HuH-7.5 (cell line): Measurements from ENCODE around the gene DEPDC5.
"Not testable (repeated sequence)": the region's sequence is repeated elsewhere in the genome, so short reads cannot be mapped to it uniquely, and the experiment has no call there.

Experiments used
- DNase-seq: peaks from one replicate; pipeline ENCODE4 v3.0.0; 2011; ENCODE audit warnings: low spot score

The DEPDC5 gene

DNA sequence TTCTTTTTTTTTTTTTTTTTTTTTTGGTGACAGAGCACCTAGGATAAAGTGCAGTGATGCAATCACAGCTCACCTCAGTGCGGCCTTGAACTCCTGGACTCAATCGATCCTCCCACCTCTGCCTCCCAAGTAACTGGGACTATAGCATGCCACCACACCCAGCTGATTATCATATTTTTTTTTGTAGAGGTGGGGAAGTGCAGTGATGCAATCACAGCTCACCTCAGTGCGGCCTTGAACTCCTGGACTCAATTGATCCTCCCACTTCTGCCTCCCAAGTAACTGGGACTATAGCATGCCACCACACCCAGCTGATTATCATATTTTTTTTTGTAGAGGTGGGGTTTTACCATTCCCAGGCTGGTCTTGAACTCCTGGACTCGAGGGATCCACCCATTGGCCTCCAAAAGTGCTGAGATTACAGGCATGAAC lies 61.6 kb downstream of the DEPDC5 start:
- DNase-seq = not testable (repeated sequence)

GRCh38 chr22:31816750-31817149 lies 62.9 kb downstream of the DEPDC5 start:
- DNase-seq = no peak

DNA sequence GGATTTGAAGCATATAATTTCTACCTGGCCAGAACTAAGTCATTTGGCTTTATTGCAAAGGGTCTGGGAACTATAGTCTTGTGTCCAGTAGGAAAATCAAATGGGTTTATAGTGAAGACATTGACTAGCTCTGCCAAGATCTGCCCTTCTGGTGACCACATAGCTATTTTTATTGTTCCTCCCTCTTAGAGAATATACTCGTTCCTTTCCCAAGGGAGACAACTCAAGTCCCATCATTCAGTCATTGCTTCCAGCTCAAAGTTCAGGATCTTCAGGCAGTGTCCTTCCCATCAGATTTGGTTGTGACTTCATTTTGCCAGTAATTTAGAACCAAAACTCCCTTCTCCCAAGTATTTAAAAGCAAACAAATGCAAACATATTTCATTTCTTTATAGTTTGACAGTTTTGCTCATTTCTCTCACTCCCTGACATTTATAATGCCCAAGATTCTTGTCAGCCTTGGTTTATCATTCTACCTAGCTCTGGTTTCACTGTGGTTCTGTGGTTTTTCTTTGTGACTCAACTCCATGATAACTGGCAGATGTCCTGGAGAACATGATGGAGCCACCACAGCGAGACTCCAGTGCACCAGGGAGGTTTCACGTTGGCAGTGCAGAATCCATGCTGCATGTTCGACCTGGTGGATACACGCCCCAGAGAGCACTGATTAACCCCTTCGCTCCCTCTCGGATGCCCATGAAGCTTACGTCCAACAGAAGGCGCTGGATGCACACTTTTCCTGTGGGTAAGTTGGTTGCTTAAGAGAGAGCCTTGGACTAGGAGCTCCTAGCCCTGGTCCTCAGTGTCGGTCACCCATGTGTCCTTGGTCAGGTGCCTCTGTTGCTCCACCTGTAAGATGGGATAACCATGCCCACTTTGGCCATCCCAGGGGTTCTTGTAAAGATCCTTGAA lies 64.9 kb downstream of the DEPDC5 start:
- DNase-seq = no peak

DNA sequence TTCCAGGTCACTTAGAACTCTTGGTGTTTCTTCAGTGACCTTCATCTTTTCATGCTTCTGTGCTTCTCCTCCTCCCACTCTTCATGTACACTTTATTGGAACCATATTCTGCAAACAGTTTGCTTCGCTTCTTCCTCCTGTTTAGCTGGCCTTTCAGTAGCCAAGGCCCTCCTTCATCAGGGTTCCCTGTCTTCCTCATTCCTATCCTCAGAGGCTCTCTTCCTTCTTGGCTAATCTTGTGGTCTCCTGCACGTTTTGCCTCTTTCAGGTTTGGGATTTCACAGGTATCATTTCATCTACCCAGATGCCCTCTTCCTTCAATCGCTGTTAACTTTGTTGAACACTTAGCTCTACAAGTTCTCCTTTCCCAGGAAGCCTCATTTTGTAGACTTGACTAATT lies 66.8 kb downstream of the DEPDC5 start:
- no peak for DNase-seq

GRCh38 chr22:31821572-31821971 lies 67.8 kb downstream of the DEPDC5 start:
- no peak for DNase-seq

DNA sequence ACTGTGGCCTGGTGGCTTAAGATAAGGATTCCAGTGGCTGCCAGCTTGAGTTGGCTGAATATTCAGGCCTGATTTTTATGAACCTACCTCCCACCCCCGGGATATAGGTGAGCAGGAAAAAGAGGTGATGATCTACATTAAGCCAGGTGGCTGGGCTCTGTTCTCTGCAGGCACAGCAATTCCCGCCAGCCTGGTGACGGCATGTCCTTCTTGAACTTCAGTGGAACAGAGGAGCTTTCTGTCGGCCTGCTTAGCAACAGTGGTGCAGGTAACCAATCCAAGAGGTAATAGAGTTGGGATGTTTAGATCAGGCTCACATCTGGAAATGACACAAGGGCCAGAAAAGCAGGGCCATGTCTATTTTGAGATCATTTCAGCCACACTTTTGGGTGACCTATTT lies 68.7 kb downstream of the DEPDC5 start:
- no peak for DNase-seq

GRCh38 chr22:31825513-31825912 lies 71.7 kb downstream of the DEPDC5 start:
- no peak for DNase-seq

DNA sequence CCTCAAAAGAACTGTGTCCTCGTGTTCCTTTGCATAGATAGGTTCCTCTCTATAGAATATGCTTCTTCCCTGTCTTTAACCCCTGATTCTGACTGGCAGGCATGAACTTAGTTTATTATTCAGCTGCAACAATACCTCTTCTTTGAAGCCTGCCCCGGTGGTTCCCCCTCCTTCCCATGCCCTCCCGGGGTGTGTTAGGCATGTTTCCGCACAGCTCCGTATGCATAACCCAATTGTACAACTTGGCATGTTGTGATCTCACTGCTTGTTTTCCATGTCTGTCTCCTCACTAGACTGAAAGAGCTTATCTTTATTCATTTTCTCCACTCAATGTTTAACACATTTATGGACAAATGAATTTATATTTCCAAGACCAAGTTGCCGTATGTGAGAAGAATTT lies 72.6 kb downstream of the DEPDC5 start:
- no peak for DNase-seq

DNA sequence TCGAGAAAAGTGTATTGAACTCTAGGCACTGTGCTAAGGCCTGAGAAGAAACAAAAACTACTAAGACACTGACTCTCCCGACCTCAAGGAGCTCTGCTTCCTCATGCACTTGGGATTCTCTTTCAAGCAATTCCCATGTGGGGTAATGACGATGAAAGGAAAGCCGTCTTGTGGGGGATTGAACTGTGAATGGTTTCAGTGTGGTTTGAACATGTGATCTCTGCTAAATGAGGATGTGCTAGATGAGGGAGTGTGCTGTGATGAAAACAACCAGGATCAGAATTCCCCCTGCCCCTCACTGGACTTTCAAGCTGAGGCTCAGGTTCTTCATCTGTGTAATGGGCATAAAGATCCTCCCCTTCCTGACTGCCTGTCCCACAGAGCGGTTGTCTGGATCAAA lies 74.9 kb downstream of the DEPDC5 start:
- no peak for DNase-seq

DNA sequence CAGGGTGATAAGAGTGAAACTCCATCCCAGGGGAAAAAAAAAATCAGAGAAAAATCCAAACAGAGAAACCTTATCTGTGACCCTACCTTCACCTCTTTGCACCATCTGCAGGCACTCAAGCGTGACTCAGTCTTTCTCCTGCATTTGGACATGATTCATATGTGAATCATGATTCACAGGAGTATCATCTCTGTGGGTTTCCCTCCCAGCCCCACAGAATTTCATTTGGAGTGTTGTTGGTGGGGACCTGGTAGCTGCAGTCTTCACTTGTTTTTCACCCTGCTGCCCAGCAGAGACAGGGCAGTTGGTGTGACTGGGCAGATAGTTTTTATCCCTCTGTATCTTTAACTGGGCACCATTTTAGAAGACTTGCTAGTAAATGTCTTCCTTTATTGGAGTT lies 75.7 kb downstream of the DEPDC5 start:
- no peak for DNase-seq

- no peak for DNase-seq
These were observed 76.9 kb downstream of the DEPDC5 start for GRCh38 chr22:31830721-31831070.

GRCh38 chr22:31833930-31834329 lies 80.1 kb downstream of the DEPDC5 start:
- no peak for DNase-seq

- no peak for DNase-seq
These were observed 82.2 kb downstream of the DEPDC5 start for GRCh38 chr22:31836010-31836409.

- no peak for DNase-seq
These were observed 85.1 kb downstream of the DEPDC5 start for GRCh38 chr22:31838917-31839316.

- DNase-seq = no peak
These were observed 86.2 kb downstream of the DEPDC5 start for GRCh38 chr22:31839986-31840385.

DNA sequence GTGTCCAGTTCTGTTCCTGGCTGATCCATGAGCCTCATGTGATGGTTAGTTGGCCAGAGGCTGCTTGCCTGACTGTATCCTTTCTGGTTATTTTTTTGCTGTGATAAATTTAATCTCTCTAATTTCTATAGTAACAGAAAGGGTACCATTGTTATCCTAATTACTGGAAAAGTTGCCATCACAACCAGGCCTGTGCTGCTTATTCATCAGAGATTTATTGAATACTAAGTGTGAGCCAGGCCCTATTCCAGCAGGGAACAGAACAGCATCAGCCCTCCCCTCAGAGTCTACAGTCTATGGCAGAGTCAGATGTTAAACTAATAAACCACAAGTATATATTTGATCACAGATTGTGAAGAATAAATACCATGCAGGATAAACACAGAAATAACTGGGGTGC lies 86.8 kb downstream of the DEPDC5 start:
- no peak for DNase-seq

- DNase-seq = no peak
These were observed 87.4 kb downstream of the DEPDC5 start for GRCh38 chr22:31841078-31841827.

DNA sequence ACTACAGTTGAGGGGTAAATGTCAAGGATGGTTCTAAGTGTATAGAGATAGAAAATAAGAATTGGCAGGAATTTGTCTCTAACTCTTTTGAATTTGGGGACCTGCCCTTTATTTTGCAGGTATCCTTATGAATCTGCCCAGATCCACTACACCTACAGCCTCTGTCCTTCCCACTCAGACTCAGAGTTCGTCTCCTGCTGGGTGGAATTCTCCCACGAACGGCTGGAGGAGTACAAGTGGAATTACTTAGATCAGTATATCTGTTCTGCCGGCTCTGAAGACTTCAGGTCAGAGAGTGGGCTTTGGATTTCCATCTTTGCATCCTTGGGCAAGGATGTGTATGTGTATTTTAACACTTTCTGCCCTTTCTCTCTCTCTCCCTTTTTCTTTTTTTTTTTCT lies 89.7 kb downstream of the DEPDC5 start:
- DNase-seq = no peak

- no peak for DNase-seq
These were observed 91.1 kb downstream of the DEPDC5 start for GRCh38 chr22:31844941-31845340.

- peak; percentile 35 for DNase-seq
These were observed 92.6 kb downstream of the DEPDC5 start for GRCh38 chr22:31846161-31847115.

DNA sequence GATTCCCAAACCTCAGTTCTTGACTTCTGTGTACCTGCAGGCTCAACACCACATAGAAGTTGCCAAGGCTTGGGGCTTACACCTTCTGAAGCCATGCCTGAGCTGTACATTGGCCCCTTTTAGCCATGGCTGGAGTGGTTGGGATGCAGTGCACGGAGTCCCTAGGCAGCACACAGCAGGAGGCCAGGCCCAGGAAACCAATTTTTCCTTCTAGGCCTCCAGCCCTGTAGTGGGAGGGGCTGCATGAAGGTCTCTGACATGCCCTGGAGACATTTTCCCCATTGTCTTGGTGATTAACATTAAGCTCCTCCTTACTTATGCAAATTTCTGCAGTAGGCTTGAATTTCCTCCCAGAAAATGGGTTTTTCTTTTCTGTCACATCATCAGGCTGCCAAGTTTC lies 94.6 kb downstream of the DEPDC5 start:
- DNase-seq = no peak

GRCh38 chr22:31850135-31850534 lies 96.3 kb downstream of the DEPDC5 start:
- DNase-seq = no peak
